Measurements from ENCODE around the gene IL4R. TPM values are rescaled to one million over a fixed set of nuclear protein-coding genes. Genes with fewer than 3 reads are reported as not detected.

IL4R gene
- total RNA-seq, 1 donor from 2014 or later = 9.6 TPM

DNA sequence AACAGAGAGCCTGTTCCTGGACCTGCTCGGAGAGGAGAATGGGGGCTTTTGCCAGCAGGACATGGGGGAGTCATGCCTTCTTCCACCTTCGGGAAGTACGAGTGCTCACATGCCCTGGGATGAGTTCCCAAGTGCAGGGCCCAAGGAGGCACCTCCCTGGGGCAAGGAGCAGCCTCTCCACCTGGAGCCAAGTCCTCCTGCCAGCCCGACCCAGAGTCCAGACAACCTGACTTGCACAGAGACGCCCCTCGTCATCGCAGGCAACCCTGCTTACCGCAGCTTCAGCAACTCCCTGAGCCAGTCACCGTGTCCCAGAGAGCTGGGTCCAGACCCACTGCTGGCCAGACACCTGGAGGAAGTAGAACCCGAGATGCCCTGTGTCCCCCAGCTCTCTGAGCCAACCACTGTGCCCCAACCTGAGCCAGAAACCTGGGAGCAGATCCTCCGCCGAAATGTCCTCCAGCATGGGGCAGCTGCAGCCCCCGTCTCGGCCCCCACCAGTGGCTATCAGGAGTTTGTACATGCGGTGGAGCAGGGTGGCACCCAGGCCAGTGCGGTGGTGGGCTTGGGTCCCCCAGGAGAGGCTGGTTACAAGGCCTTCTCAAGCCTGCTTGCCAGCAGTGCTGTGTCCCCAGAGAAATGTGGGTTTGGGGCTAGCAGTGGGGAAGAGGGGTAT lies 48.9 kb downstream of the IL4R start:
- Histone ChIP-seq H3K79me2 (ENCODE audit: low read depth) (no peaks in the 10 kb centered on the region), H4K20me1 (ENCODE audit: low read depth) (no peaks in the 10 kb centered on the region), H3K27ac (no peak overlapping the region), H3K36me3 (no peaks in the 10 kb centered on the region), H3K4me1 (no peaks in the 10 kb centered on the region), H3K4me3 (no peak overlapping the region), H3K9ac (no peak overlapping the region), H3K4me2 (no peak overlapping the region), H2AFZ (replicated peaks) (no peak overlapping the region), H3K27me3 (no peaks in the 10 kb centered on the region), H3F3A (ENCODE audit: low read depth) (no peaks in the 10 kb centered on the region), H3K9me3 (ENCODE audit: low read depth) (no peaks in the 10 kb centered on the region)
- Mint-ChIP-seq H3K36me3 (peaks cover 5% of the 10 kb centered on the region), H3K27ac (no peak overlapping the region), H3K4me3 (no peak overlapping the region), H3K27me3 (ENCODE audit: insufficient read depth, low read depth) (no peaks in the 10 kb centered on the region), H3K9me3 (no peaks in the 10 kb centered on the region), H3K4me1 (no peaks in the 10 kb centered on the region)
- no peak for TF ChIP-seq EZH2 (IDR thresholded peaks at IDR 0.05)
- DNase-seq (ENCODE audit: low spot score) = no peak

DNA sequence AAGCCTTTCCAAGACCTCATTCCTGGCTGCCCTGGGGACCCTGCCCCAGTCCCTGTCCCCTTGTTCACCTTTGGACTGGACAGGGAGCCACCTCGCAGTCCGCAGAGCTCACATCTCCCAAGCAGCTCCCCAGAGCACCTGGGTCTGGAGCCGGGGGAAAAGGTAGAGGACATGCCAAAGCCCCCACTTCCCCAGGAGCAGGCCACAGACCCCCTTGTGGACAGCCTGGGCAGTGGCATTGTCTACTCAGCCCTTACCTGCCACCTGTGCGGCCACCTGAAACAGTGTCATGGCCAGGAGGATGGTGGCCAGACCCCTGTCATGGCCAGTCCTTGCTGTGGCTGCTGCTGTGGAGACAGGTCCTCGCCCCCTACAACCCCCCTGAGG lies 49.5 kb downstream of the IL4R start:
- no peak overlapping the region for H3K4me3 Mint-ChIP-seq

DNA sequence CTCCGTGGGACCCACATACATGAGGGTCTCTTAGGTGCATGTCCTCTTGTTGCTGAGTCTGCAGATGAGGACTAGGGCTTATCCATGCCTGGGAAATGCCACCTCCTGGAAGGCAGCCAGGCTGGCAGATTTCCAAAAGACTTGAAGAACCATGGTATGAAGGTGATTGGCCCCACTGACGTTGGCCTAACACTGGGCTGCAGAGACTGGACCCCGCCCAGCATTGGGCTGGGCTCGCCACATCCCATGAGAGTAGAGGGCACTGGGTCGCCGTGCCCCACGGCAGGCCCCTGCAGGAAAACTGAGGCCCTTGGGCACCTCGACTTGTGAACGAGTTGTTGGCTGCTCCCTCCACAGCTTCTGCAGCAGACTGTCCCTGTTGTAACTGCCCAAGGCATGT lies 50.0 kb downstream of the IL4R start:
- no peak overlapping the region for H3K27ac Mint-ChIP-seq
- no peak overlapping the region for H3K4me3 Mint-ChIP-seq
- Histone ChIP-seq H3K9ac (no peak overlapping the region), H3K4me3 (no peak overlapping the region), H3K27ac (no peak overlapping the region), H3F3A (ENCODE audit: low read depth) (no peaks in the 10 kb centered on the region), H3K4me1 (no peaks in the 10 kb centered on the region), H4K20me1 (ENCODE audit: low read depth) (no peaks in the 10 kb centered on the region), H2AFZ (replicated peaks) (no peak overlapping the region), H3K27me3 (no peaks in the 10 kb centered on the region), H3K36me3 (no peaks in the 10 kb centered on the region), H3K79me2 (ENCODE audit: low read depth) (no peaks in the 10 kb centered on the region), H3K9me3 (ENCODE audit: low read depth) (no peaks in the 10 kb centered on the region), H3K4me2 (no peak overlapping the region)
- no peaks in the 10 kb centered on the region for H3K27me3 Mint-ChIP-seq (ENCODE audit: insufficient read depth, low read depth)
- H3K9me3 Mint-ChIP-seq = no peaks in the 10 kb centered on the region
- peaks cover 5% of the 10 kb centered on the region for H3K36me3 Mint-ChIP-seq
- TF ChIP-seq EZH2phosphoT487 (IDR thresholded peaks at IDR 0.05) (no peak), CTCF (IDR thresholded peaks at IDR 0.05) (no peak), EZH2 (IDR thresholded peaks at IDR 0.05) (no peak)
- H3K4me1 Mint-ChIP-seq = no peaks in the 10 kb centered on the region
- DNase-seq (ENCODE audit: low spot score) = no peak

More for the DNA sequence above, 49.5 kb downstream of the IL4R start:
- H3K4me1 ChIP-seq = no peaks in the 10 kb centered on the region
- H3K36me3 ChIP-seq = no peaks in the 10 kb centered on the region
- H4K20me1 ChIP-seq (ENCODE audit: low read depth) = no peaks in the 10 kb centered on the region
- no peaks in the 10 kb centered on the region for H3F3A ChIP-seq (ENCODE audit: low read depth)
- no peak for DNase-seq (ENCODE audit: low spot score)
- H3K27me3 ChIP-seq = no peaks in the 10 kb centered on the region
- no peak overlapping the region for H2AFZ ChIP-seq (replicated peaks)
- H3K9me3 ChIP-seq (ENCODE audit: low read depth) = no peaks in the 10 kb centered on the region
- H3K27ac ChIP-seq = no peak overlapping the region
- Mint-ChIP-seq H3K27me3 (ENCODE audit: insufficient read depth, low read depth) (no peaks in the 10 kb centered on the region), H3K27ac (no peak overlapping the region), H3K36me3 (peaks cover 5% of the 10 kb centered on the region), H3K9me3 (no peaks in the 10 kb centered on the region), H3K4me1 (no peaks in the 10 kb centered on the region)
- no peaks in the 10 kb centered on the region for H3K79me2 ChIP-seq (ENCODE audit: low read depth)
- H3K4me2 ChIP-seq = no peak overlapping the region
- no peak overlapping the region for H3K4me3 ChIP-seq
- TF ChIP-seq EZH2 (IDR thresholded peaks at IDR 0.05) = no peak
- TF ChIP-seq CTCF (IDR thresholded peaks at IDR 0.05) = no peak
- no peak for TF ChIP-seq EZH2phosphoT487 (IDR thresholded peaks at IDR 0.05)
- no peak overlapping the region for H3K9ac ChIP-seq

DNA sequence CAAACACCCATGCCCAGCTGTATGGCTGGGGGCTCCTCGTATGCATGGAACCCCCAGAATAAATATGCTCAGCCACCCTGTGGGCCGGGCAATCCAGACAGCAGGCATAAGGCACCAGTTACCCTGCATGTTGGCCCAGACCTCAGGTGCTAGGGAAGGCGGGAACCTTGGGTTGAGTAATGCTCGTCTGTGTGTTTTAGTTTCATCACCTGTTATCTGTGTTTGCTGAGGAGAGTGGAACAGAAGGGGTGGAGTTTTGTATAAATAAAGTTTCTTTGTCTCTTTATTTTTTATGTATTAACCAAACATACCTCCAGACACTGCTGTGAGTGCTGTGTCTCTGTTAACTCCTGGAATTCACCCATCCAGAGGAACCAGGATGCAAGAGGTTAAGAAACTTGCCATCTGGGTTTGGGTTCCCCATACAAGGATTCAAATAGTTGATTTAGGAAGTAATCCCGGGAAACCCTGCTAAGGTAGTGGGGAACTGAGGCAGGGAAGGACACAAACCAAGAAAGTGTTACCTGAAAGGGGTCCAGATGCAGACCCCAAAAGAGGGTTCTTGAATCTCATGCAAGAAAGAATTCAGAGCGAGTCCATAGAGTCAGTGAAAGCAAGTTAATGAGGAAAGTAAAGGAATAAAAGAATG lies 50.8 kb downstream of the IL4R start:
- Histone ChIP-seq H3K27ac (no peak overlapping the region), H3K4me2 (no peak overlapping the region), H3K4me1 (no peaks in the 10 kb centered on the region), H3K27me3 (no peaks in the 10 kb centered on the region), H3K79me2 (ENCODE audit: low read depth) (no peaks in the 10 kb centered on the region), H4K20me1 (ENCODE audit: low read depth) (no peaks in the 10 kb centered on the region), H3K36me3 (no peaks in the 10 kb centered on the region), H3F3A (ENCODE audit: low read depth) (no peaks in the 10 kb centered on the region), H3K9ac (no peak overlapping the region), H3K9me3 (ENCODE audit: low read depth) (no peaks in the 10 kb centered on the region), H2AFZ (replicated peaks) (no peak overlapping the region), H3K4me3 (no peak overlapping the region)
- Mint-ChIP-seq H3K36me3 (no peaks in the 10 kb centered on the region), H3K9me3 (no peaks in the 10 kb centered on the region), H3K27ac (no peak overlapping the region), H3K4me1 (no peaks in the 10 kb centered on the region), H3K4me3 (no peak overlapping the region), H3K27me3 (ENCODE audit: insufficient read depth, low read depth) (no peaks in the 10 kb centered on the region)
- TF ChIP-seq EZH2 (IDR thresholded peaks at IDR 0.05) (no peak), CTCF (IDR thresholded peaks at IDR 0.05) (no peak), EZH2phosphoT487 (IDR thresholded peaks at IDR 0.05) (no peak)
- no peak for DNase-seq (ENCODE audit: low spot score)
